ENCODE results near the gene PTP4A2.

The PTP4A2 gene

GRCh38 chr1:31883357-31883942 is 54.7 kb downstream of the PTP4A2 start:
- no peak for DNase-seq

GRCh38 chr1:31881688-31882000 is 56.5 kb downstream of the PTP4A2 start:
- DNase-seq = no peak

- DNase-seq = no peak
Measured at GRCh38 chr1:31880957-31881687, 57.0 kb downstream of the PTP4A2 start.

- no peak for DNase-seq
Measured at GRCh38 chr1:31879981-31880608, 58.1 kb downstream of the PTP4A2 start.

GRCh38 chr1:31878058-31878457 is 60.1 kb downstream of the PTP4A2 start:
- DNase-seq = no peak

- no peak for DNase-seq
Measured at GRCh38 chr1:31877544-31877943, 60.6 kb downstream of the PTP4A2 start.

GRCh38 chr1:31875636-31876236 is 62.4 kb downstream of the PTP4A2 start:
- no peak for DNase-seq

- DNase-seq = no peak
Measured at GRCh38 chr1:31874942-31875341, 63.2 kb downstream of the PTP4A2 start.

- no peak for DNase-seq
Measured at GRCh38 chr1:31872658-31873636, 65.2 kb downstream of the PTP4A2 start.

GRCh38 chr1:31871703-31872102 is 66.5 kb downstream of the PTP4A2 start:
- DNase-seq = no peak

- no peak for DNase-seq
Measured at GRCh38 chr1:31870086-31870736, 68.0 kb downstream of the PTP4A2 start.

GRCh38 chr1:31869449-31869848 is 68.7 kb downstream of the PTP4A2 start:
- no peak for DNase-seq

GRCh38 chr1:31868862-31869261 is 69.3 kb downstream of the PTP4A2 start:
- DNase-seq = no peak

GRCh38 chr1:31867546-31867945 is 70.6 kb downstream of the PTP4A2 start:
- DNase-seq = no peak

- no peak for DNase-seq
Measured at GRCh38 chr1:31866450-31867032, 71.6 kb downstream of the PTP4A2 start.

- DNase-seq = no peak
Measured at GRCh38 chr1:31865728-31866449, 72.3 kb downstream of the PTP4A2 start.

GRCh38 chr1:31862071-31862470 is 76.1 kb downstream of the PTP4A2 start:
- no peak for DNase-seq

- no peak for DNase-seq
Measured at GRCh38 chr1:31861346-31861745, 76.8 kb downstream of the PTP4A2 start.

- DNase-seq = no peak
Measured at GRCh38 chr1:31860581-31860980, 77.6 kb downstream of the PTP4A2 start.

- no peak for DNase-seq
Measured at GRCh38 chr1:31859719-31860118, 78.4 kb downstream of the PTP4A2 start.

- DNase-seq = no peak
Measured at GRCh38 chr1:31859044-31859443, 79.1 kb downstream of the PTP4A2 start.

All from activated CD8-positive, alpha-beta memory T cell treated with anti-CD3 and anti-CD28 coated beads, Interleukin-2, amount 50 U/mL, for 4 hours (primary cell).